ENCODE measurements around the gene ERBB4.

Gene ERBB4

DNA sequence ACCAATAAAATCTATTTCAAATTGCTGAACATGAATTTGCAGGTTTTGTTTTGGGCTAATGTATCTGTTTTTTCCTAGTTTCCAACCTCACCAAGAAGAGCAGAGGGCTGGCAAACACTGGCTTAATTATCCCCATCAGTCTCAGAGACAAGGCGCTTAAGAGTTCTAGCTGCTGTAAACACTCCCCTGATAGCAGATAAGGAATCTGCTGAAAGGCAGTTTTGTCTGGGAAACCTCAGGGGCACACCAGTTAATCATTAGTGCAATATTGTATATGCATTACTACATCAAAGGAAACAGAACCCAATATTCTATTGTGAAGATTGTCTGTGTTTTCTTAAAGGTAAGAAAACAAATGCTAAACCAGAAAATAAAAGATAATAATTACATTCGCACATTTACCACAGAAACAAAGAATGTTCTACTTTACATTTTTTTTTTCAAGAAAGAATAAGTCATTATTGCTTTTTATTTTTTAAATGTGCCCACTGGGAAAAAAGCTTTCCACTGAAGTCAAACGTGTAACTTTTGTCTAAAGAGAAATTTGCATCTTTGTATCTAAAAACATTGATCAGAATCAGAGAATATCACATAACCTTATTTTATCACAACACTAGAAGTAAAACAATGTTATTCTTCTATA, 179.1 kb downstream of the ERBB4 start:
- Mint-ChIP-seq H3K4me3 (no peak overlapping the region), H3K36me3 (ENCODE audit: insufficient read depth) (peaks cover 4% of the 10 kb centered on the region), H3K9me3 (no peaks in the 10 kb centered on the region), H3K27me3 (no peaks in the 10 kb centered on the region), H3K4me1 (ENCODE audit: low read depth in 2 of 2) (no peaks in the 10 kb centered on the region), H3K27ac (no peak overlapping the region)
- ATAC-seq (replicated peaks) (no peak), DNase-seq (no peak)

DNA sequence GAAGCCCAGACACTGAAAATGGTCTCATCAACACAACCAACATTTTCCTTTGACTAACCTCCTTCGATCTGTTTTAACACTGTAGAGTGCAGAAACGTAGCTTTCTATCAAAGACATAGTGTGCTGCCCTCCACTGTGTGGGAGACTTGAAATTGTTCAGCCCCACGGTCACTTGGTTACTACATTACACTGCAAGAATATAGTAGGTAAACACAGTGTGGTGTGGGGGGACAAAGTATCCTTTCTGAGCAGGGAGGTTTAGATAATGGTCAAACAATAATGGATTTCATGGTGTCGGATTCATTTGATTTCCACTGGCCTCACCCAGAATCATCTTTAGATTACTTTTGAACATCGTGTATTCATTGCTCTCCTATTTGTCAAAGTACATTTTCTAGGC, 181.0 kb downstream of the ERBB4 start:
- Mint-ChIP-seq H3K4me3 (no peak overlapping the region), H3K27me3 (no peaks in the 10 kb centered on the region), H3K27ac (no peak overlapping the region), H3K9me3 (no peaks in the 10 kb centered on the region), H3K4me1 (ENCODE audit: low read depth in 2 of 2) (no peaks in the 10 kb centered on the region), H3K36me3 (ENCODE audit: insufficient read depth) (no peaks in the 10 kb centered on the region)
- DNase-seq (no peak), ATAC-seq (replicated peaks) (no peak)

DNA sequence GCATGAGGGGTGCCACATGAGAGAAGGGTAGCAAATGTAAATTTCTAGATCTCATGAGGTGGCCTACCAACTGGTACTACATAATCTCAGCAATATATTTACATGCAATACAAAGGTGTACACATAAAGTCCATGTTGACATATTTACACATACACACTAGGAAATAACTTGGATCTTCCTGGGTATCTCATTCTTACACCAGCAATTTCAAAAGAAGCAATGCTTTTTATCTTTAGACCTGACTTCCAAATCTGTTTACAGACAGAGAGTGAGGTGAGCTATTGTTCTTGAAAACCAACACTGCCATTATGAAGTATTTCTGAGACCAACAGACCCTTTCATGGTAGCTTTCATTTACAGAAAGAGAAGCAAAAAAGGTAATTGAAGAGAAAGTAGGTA, 184.2 kb downstream of the ERBB4 start:
- Mint-ChIP-seq H3K27me3 (no peaks in the 10 kb centered on the region), H3K27ac (no peak overlapping the region), H3K4me1 (ENCODE audit: low read depth in 2 of 2) (no peaks in the 10 kb centered on the region), H3K9me3 (peaks cover 0 to 2% of the 10 kb centered on the region in 2 donors), H3K36me3 (ENCODE audit: insufficient read depth) (no peaks in the 10 kb centered on the region), H3K4me3 (no peak overlapping the region)
- DNase-seq (no peak), ATAC-seq (replicated peaks) (no peak)

DNA sequence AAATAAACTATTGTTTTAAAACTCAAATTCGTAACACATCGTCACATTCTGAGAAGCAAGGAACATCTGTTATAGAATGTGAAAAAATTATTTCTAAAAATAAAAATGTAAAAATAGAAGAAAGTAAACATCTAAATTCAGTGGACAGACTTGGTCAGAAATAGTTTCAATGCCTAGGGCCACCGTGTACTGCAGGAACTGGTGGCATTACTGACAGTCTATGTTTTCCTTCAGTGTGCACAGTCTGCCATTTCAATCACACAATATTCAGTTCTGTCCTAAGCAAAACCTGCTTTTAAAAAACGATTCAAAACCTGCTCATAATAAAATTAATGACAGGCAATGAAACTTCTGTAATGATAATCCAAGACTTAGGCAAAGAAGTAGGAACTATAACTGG, 190.1 kb downstream of the ERBB4 start:
- Mint-ChIP-seq H3K9me3 (peaks cover 0 to 4% of the 10 kb centered on the region in 2 donors), H3K4me3 (no peak overlapping the region), H3K27ac (no peak overlapping the region), H3K4me1 (ENCODE audit: low read depth in 2 of 2) (no peaks in the 10 kb centered on the region), H3K36me3 (ENCODE audit: insufficient read depth) (no peaks in the 10 kb centered on the region), H3K27me3 (no peaks in the 10 kb centered on the region)
- ATAC-seq (replicated peaks) (no peak), DNase-seq (no peak)

DNA sequence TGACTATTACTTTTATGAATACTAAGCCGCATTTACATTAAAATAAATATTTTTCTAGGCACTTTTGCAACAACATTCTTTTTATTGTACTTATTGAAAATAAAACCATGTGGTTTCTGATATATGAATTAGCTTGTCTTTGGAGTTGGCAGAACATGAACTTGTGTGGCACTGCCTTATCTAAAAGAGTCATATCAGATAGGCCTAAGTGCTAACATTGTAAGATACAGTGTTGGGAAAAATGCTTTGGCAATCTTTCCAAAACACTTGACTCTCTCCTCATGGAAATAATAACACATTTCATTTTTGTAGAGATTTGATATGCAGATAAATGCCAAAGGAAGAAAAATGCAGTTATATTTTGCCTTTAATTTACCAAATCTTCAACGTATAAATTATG, 191.7 kb downstream of the ERBB4 start:
- Mint-ChIP-seq H3K27ac (no peak overlapping the region), H3K4me3 (no peak overlapping the region), H3K27me3 (no peaks in the 10 kb centered on the region), H3K9me3 (peaks cover 9% of the 10 kb centered on the region in 2 donors), H3K4me1 (ENCODE audit: low read depth in 2 of 2) (no peaks in the 10 kb centered on the region), H3K36me3 (ENCODE audit: insufficient read depth) (no peaks in the 10 kb centered on the region)
- DNase-seq (no peak), ATAC-seq (replicated peaks) (no peak)

DNA sequence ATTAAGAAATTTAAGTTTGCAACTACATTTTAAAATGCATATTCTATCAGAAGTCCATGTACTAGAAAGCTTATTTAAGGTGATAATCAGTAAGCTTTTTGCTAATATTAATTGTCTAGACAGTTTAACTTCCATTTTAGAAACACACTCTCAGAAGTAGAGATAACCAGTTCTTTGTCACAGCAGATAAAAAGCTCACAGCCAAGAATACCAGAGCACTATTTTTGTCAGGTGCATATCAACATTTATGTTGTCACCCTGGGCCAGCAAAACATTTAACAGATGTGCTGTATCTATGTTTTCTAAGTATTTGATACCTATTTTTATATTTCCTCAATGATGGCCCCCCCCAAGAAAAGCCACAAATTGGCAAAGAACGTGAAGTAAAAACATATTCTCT, 192.6 kb downstream of the ERBB4 start:
- no peak overlapping the region for H3K27ac Mint-ChIP-seq
- H3K4me3 Mint-ChIP-seq = no peak overlapping the region
- H3K36me3 Mint-ChIP-seq (ENCODE audit: insufficient read depth) = no peaks in the 10 kb centered on the region
- peaks cover 9% of the 10 kb centered on the region in 2 donors for H3K9me3 Mint-ChIP-seq
- no peak for ATAC-seq (replicated peaks)
- no peak for DNase-seq
- H3K4me1 Mint-ChIP-seq (ENCODE audit: low read depth in 2 of 2) = no peaks in the 10 kb centered on the region
- H3K27me3 Mint-ChIP-seq = no peaks in the 10 kb centered on the region

DNA sequence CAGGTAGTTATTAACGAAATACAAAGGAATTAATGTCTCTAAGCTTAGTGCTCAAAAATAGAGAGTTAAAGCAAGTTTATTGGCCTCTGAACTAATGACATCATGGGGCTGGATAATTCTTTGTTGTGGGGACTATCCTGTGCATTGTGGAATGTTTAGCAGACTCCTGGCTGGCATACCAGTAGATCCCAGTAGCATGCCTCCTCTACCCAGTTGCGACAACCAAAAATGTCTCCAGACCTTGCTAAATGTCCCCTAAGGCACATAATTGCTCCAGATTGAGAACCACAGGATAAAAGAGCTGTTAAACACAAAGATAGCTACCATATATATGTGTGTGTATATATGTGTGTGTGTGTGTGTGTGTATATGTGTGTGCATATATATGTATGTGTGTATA, 194.5 kb downstream of the ERBB4 start:
- H3K4me1 Mint-ChIP-seq (ENCODE audit: low read depth in 2 of 2) = no peaks in the 10 kb centered on the region
- no peak overlapping the region for H3K4me3 Mint-ChIP-seq
- ATAC-seq (replicated peaks) = no peak
- DNase-seq = no peak
- H3K36me3 Mint-ChIP-seq (ENCODE audit: insufficient read depth) = no peaks in the 10 kb centered on the region
- peaks cover 8 to 9% of the 10 kb centered on the region in 2 donors for H3K9me3 Mint-ChIP-seq
- H3K27ac Mint-ChIP-seq = no peak overlapping the region
- H3K27me3 Mint-ChIP-seq = no peaks in the 10 kb centered on the region

DNA sequence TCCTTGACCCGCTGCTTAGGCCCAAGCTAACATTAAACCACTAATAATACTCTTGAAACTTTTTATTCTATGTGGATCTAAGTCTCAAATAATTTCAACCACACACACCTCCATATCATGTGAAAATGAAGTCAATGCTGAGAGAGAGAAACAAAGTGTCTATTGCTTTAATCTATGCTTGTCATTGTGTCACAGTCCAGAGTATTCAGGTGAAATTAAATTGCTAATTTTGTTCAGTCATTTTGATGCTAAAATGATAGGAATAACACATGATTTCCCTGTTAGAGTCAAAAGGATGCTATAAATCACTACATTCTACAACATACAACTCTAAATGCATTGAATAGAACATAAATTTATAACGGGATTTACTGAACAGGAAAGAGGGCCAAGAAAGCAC, 195.4 kb downstream of the ERBB4 start:
- H3K4me1 Mint-ChIP-seq (ENCODE audit: low read depth in 2 of 2) = no peaks in the 10 kb centered on the region
- ATAC-seq (replicated peaks) (no peak), DNase-seq (no peak)
- no peaks in the 10 kb centered on the region for H3K36me3 Mint-ChIP-seq (ENCODE audit: insufficient read depth)
- H3K27ac Mint-ChIP-seq = no peak overlapping the region
- no peaks in the 10 kb centered on the region for H3K27me3 Mint-ChIP-seq
- peaks cover 7 to 9% of the 10 kb centered on the region in 2 donors for H3K9me3 Mint-ChIP-seq
- H3K4me3 Mint-ChIP-seq = no peak overlapping the region

DNA sequence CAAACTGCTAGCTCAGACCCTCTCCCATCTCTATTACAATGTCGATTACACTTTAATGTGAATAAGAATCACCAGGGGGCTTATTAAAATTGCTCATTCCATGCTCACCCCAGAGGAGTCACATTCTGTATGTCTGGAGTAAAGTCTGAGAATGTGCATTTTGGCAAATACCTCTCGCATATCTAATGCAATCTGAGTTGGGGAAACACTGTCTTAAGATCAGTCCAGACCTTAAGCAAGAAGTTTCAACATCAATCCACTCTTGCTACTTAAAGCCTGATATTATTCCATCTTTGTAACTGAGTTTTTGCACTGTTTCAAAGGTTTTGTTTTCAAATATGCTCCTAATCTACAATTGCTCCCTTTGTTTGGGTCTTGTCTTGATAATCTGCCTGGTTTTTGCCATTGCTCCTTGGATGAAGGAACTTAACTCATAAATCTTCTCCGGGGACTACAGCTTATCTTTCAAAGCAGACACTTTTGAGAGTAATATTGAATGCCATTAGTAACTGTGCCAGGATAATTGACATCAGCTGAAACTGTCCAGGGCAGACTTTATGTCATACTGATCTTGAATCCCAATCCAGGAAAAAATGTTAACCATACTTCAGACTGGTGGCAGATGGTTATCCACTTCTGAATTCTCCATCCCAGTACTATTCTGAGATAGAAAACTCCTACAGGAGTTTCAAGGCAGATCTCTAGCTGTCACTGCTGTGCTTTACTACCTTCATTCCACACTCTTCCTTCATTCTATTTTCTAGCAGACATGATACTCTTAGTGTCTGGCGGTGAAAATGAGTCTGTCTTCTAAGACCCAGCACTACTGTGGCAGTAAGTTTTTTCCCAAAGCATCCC, 200.9 kb downstream of the ERBB4 start:
- no peaks in the 10 kb centered on the region for H3K27me3 Mint-ChIP-seq
- no peak for ATAC-seq (replicated peaks)
- no peak overlapping the region for H3K27ac Mint-ChIP-seq
- H3K4me3 Mint-ChIP-seq = no peak overlapping the region
- no peaks in the 10 kb centered on the region for H3K36me3 Mint-ChIP-seq (ENCODE audit: insufficient read depth)
- H3K9me3 Mint-ChIP-seq = peaks cover 2 to 5% of the 10 kb centered on the region in 2 donors
- no peak for DNase-seq
- H3K4me1 Mint-ChIP-seq (ENCODE audit: low read depth in 2 of 2) = no peaks in the 10 kb centered on the region

DNA sequence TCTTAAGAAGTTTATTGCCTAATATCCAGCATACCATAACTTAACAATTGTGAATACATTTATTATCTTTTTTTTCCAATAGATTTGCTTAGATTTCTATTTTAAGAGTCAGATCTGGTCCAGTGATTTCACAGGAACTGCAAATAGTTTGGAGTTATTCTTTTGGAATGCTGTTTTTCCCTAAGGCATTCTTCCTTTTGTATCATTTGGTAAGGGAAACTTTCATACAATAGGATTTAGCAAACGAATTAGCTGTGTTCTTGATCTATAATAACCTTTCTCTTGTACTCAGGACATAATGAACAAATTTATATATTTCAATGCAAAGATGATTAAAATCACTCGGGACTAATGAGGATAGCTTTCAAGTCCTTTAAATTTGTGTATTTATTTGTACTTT, 201.6 kb downstream of the ERBB4 start:
- no peak for ATAC-seq (replicated peaks)
- no peaks in the 10 kb centered on the region for H3K36me3 Mint-ChIP-seq (ENCODE audit: insufficient read depth)
- H3K27me3 Mint-ChIP-seq = no peaks in the 10 kb centered on the region
- H3K4me3 Mint-ChIP-seq = no peak overlapping the region
- H3K27ac Mint-ChIP-seq = no peak overlapping the region
- H3K4me1 Mint-ChIP-seq (ENCODE audit: low read depth in 2 of 2) = no peaks in the 10 kb centered on the region
- no peak for DNase-seq
- H3K9me3 Mint-ChIP-seq = peaks cover 2 to 5% of the 10 kb centered on the region in 2 donors

DNA sequence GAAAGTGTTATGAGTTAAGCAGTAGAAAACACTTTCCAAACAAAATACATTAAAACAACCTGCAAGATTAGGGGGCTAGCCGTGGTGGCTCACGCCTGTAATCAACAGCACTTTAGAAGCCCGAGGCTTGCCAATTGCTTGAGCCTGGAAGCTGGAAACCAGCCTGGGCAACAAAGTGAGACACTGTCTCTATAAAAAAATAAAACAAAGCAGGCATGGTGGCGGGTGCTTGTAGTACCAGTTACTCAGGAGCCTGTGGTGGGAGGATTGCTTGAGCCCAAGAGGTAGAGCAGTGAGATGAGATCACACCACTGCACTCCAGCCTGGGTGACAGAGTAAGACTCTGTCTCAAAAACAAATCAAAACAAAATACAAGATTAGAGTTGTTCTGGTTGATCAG, 208.3 kb downstream of the ERBB4 start:
- Mint-ChIP-seq H3K36me3 (ENCODE audit: insufficient read depth) (no peaks in the 10 kb centered on the region), H3K4me3 (no peak overlapping the region), H3K27me3 (no peaks in the 10 kb centered on the region), H3K4me1 (ENCODE audit: low read depth in 2 of 2) (no peaks in the 10 kb centered on the region), H3K27ac (no peak overlapping the region), H3K9me3 (peaks cover 5 to 14% of the 10 kb centered on the region in 2 donors)
- no peak for ATAC-seq (replicated peaks)
- DNase-seq = no peak

DNA sequence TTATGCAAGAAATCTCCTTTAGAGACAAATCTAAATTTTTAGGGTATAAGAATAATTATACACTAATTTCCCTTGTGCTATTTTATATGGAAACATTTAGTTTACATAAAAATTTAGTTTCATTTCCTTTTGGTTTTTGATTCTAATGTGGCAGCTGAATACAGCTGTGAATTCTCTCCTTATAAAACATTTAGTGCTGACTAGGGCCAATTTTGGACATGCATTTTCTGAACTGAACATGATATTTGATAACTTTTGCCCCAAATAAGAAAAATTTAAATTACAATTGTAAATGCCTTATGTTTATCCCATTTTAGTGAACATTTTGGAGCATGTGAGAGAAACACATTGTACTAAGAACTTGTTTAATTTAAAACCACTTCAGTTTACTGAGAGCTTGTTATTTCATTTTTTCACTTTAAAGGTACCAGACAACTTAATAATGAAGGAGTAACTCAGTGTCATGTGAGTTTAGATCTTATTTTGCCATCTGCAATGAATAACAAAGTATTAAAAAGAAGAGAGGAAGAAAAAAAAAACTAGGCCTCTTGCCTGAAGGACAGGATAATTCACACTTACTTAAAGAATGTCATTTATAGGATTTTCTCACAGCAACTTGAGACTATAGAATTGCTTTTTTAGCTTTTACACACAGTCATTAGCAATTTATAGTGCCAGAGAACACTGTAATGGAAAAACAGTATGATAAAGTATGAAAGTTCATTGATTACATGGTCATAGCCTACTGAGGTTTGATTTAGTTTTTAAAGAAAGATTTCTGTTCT, 209.7 kb downstream of the ERBB4 start:
- H3K36me3 Mint-ChIP-seq (ENCODE audit: insufficient read depth) = no peaks in the 10 kb centered on the region
- DNase-seq (no peak), ATAC-seq (replicated peaks) (no peak)
- H3K4me1 Mint-ChIP-seq (ENCODE audit: low read depth in 2 of 2) = no peaks in the 10 kb centered on the region
- no peak overlapping the region for H3K27ac Mint-ChIP-seq
- peaks cover 6 to 14% of the 10 kb centered on the region in 2 donors for H3K9me3 Mint-ChIP-seq
- H3K4me3 Mint-ChIP-seq = no peak overlapping the region
- no peaks in the 10 kb centered on the region for H3K27me3 Mint-ChIP-seq

DNA sequence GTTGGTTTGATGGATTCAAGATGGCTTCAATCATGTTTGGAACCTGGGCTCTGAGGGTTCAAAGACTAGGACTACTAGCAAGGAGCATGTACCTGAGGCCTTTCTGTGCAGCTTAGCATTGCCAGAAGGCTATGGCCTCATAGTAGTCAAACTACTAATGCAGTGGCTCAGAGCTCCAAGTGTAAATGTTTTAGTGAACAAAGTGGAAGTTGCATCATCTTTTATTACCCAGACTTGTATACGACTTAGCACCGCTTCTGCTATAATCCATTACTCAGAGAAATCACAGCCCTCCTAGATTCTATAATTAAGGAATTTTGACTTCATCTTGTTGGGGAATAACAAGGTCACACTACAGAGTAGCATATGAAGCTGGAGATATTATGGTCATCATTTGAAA, 210.5 kb downstream of the ERBB4 start:
- DNase-seq (no peak), ATAC-seq (replicated peaks) (no peak)
- Mint-ChIP-seq H3K4me3 (no peak overlapping the region), H3K4me1 (ENCODE audit: low read depth in 2 of 2) (no peaks in the 10 kb centered on the region), H3K9me3 (peaks cover 7 to 14% of the 10 kb centered on the region in 2 donors), H3K36me3 (ENCODE audit: insufficient read depth) (no peaks in the 10 kb centered on the region), H3K27me3 (no peaks in the 10 kb centered on the region), H3K27ac (no peak overlapping the region)
